ENCODE data around the gene PIP5K1B. TPM values are rescaled to one million over a fixed set of nuclear protein-coding genes. Genes with fewer than 3 reads are reported as not detected.

The PIP5K1B gene
- total and polyA plus RNA-seq, 2 donors (not counting 1 experiment from before 2014, with no cell fraction given), result 11.8 to 24.1 TPM

GRCh38 chr9:68905129-68905528, 200.1 kb downstream of the PIP5K1B start:
- H2AFZ ChIP-seq (ENCODE audit: insufficient read depth, low read depth, low read length, poor library complexity, severe bottlenecking), result no peak overlapping the region
- intact Hi-C loops (cut with micrococcal nuclease), result no loop called here
- no peak overlapping the region for H3K27ac ChIP-seq (ENCODE audit: low read length in 2 of 2)
- 16% methylated on average over 2 of the region's 3 CpGs for WGBS (ENCODE audit: insufficient coverage)
- Mint-ChIP-seq H3K4me3 (no peak overlapping the region), H3K4me1 (peaks cover 2% of the 10 kb centered on the region), H3K27ac (no peak overlapping the region), H3K9me3 (ENCODE audit: insufficient read depth) (no peaks in the 10 kb centered on the region), H3K27me3 (no peaks in the 10 kb centered on the region)
- H3K9me3 ChIP-seq (ENCODE audit: control extremely low read depth in 1 of 3, control insufficient read depth in 2 of 3, insufficient read depth in 1 of 3, low read length in 2 of 3), result no peaks in the 10 kb centered on the region
- H3K4me1 ChIP-seq (ENCODE audit: control insufficient read depth in 2 of 2, insufficient read depth in 2 of 2, low read length in 2 of 2), result no peaks in the 10 kb centered on the region
- no peaks in the 10 kb centered on the region for H3K79me2 ChIP-seq (ENCODE audit: control insufficient read depth, insufficient read depth, low read length)
- no peak for DNase-seq
- TF ChIP-seq CTCF (IDR thresholded peaks at IDR 0.05), result no peak
- no peak overlapping the region for H3K9ac ChIP-seq (ENCODE audit: low read length)
- no peaks in the 10 kb centered on the region for H4K20me1 ChIP-seq (ENCODE audit: control insufficient read depth, insufficient read depth, low read length, poor library complexity, severe bottlenecking)
- H3K4me2 ChIP-seq (replicated peaks; ENCODE audit: low read depth, low read length, poor library complexity, severe bottlenecking), result no peak overlapping the region
- no peaks in the 10 kb centered on the region for H3K27me3 ChIP-seq (replicated peaks in 1 of 4; ENCODE audit: control extremely low read depth in 1 of 4, control insufficient read depth in 3 of 4, insufficient read depth in 4 of 4, low read length in 3 of 4)
- H3K4me3 ChIP-seq (ENCODE audit: control extremely low read depth in 1 of 5, extremely low read depth in 1 of 5, insufficient read depth in 1 of 5, low read depth in 2 of 5, low read length in 4 of 5), result no peak overlapping the region
- POLR2A ChIA-PET, result no interaction called here
- CTCF ChIA-PET, result no interaction called here
- ATAC-seq (ENCODE audit: low read depth), result no peak
- peaks cover 0 to 7% of the 10 kb centered on the region in 2 experiments for H3K36me3 ChIP-seq (replicated peaks in 1 of 2; ENCODE audit: control extremely low read depth in 1 of 2, control insufficient read depth in 1 of 2, extremely low read depth in 1 of 2, insufficient read depth in 2 of 2, low read length in 1 of 2)

GRCh38 chr9:68907910-68908309, 202.9 kb downstream of the PIP5K1B start:
- no CpG with 5 or more reads among the region's 2 CpGs for whole genome bisulfite sequencing (ENCODE audit: insufficient coverage)
- H3K9me3 ChIP-seq (ENCODE audit: control extremely low read depth in 1 of 3, control insufficient read depth in 2 of 3, insufficient read depth in 1 of 3, low read length in 2 of 3), result no peaks in the 10 kb centered on the region
- Mint-ChIP-seq H3K4me3 (no peak overlapping the region), H3K4me1 (peaks cover 4% of the 10 kb centered on the region), H3K9me3 (ENCODE audit: insufficient read depth) (no peaks in the 10 kb centered on the region), H3K27ac (no peak overlapping the region), H3K27me3 (no peaks in the 10 kb centered on the region)
- no peaks in the 10 kb centered on the region for H4K20me1 ChIP-seq (ENCODE audit: control insufficient read depth, insufficient read depth, low read length, poor library complexity, severe bottlenecking)
- ChIA-PET CTCF (no interaction called here), POLR2A (no interaction called here)
- no peak overlapping the region for H2AFZ ChIP-seq (ENCODE audit: insufficient read depth, low read depth, low read length, poor library complexity, severe bottlenecking)
- intact Hi-C loops (cut with micrococcal nuclease), result no loop called here
- ATAC-seq (ENCODE audit: low read depth) (no peak), DNase-seq (no peak)
- no peaks in the 10 kb centered on the region for H3K79me2 ChIP-seq (ENCODE audit: control insufficient read depth, insufficient read depth, low read length)
- no peak overlapping the region for H3K4me2 ChIP-seq (replicated peaks; ENCODE audit: low read depth, low read length, poor library complexity, severe bottlenecking)
- H3K4me1 ChIP-seq (ENCODE audit: control insufficient read depth in 2 of 2, insufficient read depth in 2 of 2, low read length in 2 of 2), result no peaks in the 10 kb centered on the region
- H3K4me3 ChIP-seq (ENCODE audit: control extremely low read depth in 1 of 5, extremely low read depth in 1 of 5, insufficient read depth in 1 of 5, low read depth in 2 of 5, low read length in 4 of 5), result no peak overlapping the region
- H3K27ac ChIP-seq (ENCODE audit: low read length in 2 of 2), result no peak overlapping the region
- TF ChIP-seq CTCF (IDR thresholded peaks at IDR 0.05) (no peak), EZH2 (IDR thresholded peaks at IDR 0.05; ENCODE audit: borderline replicate concordance, insufficient read depth, low read depth, low read length, poor library complexity, severe bottlenecking) (no peak)
- peaks cover 0 to 4% of the 10 kb centered on the region in 2 experiments for H3K36me3 ChIP-seq (replicated peaks in 1 of 2; ENCODE audit: control extremely low read depth in 1 of 2, control insufficient read depth in 1 of 2, extremely low read depth in 1 of 2, insufficient read depth in 2 of 2, low read length in 1 of 2)
- no peaks in the 10 kb centered on the region for H3K27me3 ChIP-seq (replicated peaks in 1 of 4; ENCODE audit: control extremely low read depth in 1 of 4, control insufficient read depth in 3 of 4, insufficient read depth in 4 of 4, low read length in 3 of 4)
- H3K9ac ChIP-seq (ENCODE audit: low read length), result no peak overlapping the region

Measured in B cell (primary cell).